Hematopoietic multipotent progenitor cell treated with erythropoietin and hydrocortisone succinate and interleukin-3 and kit ligand, for 15 days (in vitro differentiated cells): ENCODE data around the gene ERVFRD-1.
"Not testable (repeated sequence)": the region's sequence is repeated elsewhere in the genome, so short reads cannot be mapped to it uniquely, and the experiment has no call there.

ENCODE experiments used
- DNase-seq: peaks from one replicate; pipeline ENCODE4 v3.0.0-alpha.2; 2015; ENCODE audit warnings: low spot score

The ERVFRD-1 gene

DNA sequence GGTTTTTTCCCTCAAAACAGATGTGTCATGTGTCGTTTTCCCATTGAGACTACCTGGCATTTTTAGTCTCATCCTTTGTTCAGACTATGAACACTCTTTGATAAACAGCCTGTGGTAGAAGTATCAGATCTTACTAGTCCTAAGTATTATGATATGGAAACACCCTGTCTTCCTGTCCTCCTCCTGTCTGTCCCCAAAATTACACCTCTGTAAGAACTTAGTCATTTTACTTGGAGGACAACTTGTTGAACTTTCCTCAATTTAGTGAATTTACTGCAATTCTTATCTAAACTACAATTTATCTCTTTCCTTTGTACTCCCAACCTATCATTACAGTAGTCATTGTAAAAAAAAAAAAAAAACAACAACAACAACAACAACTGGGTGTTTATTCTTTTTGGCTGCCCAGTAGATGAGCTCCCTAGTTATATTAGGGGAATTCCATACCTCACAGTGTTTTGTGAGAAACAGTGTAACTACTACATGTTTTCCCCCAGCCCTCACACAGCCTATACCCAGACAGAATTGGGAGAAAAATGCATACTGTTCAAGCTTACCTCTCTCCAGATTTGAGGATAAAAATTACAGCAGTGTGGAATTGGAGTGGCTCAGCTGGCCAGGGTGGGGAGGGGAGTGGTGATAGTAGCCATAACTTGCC is 18.5 kb upstream of the ERVFRD-1 start:
- no peak for DNase-seq

DNA sequence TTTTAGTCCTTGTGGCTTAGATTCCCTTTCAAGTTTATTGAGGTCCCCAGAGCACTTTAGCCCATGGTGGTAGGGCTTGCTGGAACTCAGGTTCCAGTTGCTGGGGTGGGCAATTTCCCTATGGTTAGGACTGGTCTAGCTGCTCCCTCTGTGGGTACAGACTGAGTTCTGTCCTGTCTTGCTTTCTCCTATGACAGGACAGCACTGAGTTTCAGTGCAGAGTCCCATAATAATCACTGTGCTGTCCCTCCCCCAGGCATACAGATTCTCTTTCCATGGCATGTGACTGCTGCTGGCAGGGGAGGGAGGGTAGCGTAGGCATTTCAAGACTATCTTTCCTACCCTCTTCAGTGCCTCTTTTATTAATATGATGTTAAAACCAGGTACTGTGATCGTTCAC is 17.1 kb upstream of the ERVFRD-1 start:
- no peak for DNase-seq

DNA sequence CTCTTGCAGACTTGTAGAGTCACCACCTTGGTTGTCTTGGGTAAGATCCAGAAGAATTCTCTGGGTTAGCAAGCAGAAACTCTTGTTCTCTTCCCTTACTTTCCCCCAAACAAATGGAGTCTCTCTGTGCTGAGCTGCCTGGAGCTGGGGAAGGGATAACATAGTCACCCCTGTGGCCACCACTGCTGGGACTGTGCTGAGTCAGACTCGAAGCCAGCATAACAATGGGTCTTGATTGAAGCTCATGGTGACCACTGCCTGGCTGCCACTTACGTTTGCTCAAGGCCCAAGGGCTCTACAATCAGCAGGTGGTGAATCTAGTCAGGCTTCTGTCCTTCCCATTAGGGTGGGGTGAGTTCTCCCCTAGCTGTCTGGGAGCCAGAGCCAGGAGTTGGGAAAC is 15.4 kb upstream of the ERVFRD-1 start:
- DNase-seq = no peak

DNA sequence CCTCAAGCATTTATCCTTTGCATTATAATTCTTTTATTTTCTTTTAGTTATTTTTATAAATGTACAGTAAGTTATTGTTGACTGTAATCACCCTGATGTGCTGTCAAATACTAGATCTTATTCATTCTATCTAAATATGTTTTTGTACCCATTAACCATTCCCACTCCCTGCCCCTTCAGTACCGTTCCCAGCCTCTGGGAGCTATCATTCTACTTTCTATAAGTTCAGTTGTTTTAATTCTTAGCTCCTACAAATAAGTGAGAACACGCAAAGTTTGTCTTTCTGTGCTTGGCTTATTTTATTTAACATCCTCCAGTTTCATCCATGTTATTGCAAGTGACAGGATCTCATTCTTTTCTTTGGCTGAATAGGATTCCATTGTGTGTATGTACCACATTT is 12.5 kb upstream of the ERVFRD-1 start:
- no peak for DNase-seq

DNA sequence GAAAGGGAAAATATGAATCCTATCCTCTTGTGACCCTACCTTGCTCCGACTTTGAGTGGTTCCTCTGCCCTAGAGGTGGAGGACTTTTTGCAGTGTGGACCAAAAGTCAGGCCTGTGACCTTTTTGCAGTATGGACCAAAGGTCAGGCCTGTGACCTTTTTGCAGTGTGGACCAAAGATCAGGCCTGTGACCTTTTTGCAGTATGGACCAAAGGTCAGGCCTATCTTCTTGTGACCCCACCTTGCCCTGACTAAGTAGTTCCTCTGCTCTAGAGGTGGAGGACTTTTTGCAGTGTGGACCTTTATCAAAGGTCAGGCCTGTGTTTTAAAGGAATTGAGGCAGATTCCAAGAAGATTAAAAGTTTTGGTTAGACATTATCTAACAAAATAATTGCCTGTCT is 10.9 kb upstream of the ERVFRD-1 start:
- no peak for DNase-seq

DNA sequence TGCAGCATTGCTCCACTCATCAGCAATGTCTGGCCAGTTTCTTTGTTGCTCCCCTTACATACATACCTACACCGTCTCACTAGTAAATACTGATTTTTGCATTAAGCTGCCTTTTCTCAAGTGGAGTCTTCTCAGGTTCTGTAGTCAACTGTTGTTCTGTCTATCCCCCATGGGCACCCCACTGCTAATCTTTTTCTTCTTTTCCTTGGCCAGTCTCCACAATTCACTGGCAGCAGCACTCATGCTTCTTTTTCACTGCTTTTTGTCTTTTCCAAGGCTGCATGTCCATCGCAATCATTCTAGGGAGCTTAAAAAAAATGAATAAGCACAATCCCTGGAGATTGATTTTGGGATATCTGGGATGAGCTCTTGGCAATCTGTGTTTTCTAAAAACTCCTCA is 10.3 kb upstream of the ERVFRD-1 start:
- no peak for DNase-seq

DNA sequence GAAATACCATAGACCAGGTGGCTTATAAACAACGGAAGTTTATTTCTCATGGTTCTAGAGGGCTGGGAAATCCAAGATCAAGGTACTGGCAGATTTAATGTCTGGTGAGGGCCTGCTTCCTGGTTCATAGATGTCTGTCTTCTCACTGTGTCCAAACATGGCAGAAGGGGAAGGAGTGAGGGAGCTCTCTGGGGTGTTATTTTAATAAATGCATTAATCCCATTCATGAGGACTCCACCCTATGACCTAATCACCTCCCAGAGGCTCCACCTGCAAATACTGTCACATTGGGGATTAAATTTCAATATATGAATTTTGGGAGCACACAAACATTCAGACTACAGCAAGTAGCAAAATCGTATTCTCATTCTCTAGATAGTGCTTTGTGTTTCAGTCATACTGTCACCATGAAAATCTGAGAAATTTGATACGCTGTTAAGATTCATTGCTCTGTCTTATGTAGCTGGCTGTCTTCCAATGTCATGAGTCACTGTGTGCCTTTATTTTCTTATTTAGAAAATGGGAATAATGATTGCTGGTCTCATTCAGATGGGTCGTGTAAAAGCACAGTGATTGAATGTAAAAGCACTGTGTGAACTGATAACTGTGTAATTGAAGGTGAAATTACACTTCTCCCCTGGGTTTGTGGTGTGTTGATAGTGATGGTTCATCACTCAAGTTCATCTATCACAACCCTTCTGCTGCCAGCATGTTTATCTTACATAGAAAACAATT is 8.9 kb upstream of the ERVFRD-1 start:
- no peak for DNase-seq

DNA sequence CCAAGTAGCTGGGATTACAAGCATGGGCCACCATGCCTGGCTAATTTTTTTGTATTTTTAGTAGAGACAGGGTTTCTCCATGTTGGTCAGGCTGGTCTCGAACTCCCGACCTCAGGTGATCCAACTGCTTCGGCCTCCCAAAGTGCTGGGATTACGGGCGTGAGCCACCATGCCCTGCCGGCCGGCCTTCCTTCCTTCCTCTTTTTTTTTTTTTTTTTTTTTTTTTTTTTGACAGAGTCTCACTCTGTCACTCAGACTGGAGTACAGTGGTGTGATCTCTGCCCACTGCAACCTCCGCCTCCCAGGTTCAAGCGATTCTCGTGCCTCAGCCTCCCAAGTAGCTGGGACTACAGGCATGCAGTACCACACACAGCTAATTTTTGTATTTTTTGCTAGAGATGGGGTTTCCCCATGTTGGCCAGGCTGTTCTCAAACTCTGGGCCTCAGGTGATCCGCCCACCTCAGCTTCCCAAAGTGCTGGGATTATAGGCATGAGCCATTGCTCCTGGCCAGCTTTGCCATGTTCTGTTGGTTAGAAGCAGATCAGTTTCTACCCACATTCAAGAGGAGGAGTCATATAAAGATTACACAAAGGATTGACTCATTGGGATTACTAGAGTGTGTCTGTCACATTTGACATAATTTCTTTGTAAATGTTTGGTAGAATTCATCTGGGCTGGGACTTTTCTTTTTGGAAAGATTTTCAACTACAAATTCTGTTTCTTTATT is 4.4 kb upstream of the ERVFRD-1 start:
- not testable (repeated sequence) for DNase-seq

DNA sequence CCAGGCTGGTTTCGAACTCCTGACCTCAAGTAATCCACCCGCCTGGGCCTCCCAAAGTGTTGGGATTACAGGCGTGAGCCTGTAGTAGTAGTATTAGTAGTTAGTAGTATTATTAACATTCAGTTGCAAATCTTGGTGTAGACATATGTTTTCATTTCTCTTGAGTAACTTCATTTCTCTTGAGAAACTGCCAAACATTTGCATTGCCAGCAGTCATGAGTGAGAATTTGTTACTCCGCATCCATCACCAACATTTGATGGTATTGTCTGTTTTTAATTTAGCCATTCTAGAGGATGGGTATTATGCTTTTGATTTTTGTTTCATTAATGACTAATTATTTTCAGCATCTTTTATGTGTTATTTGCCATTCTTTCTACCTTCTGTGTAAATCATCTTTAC is 1.5 kb upstream of the ERVFRD-1 start:
- no peak for DNase-seq

DNA sequence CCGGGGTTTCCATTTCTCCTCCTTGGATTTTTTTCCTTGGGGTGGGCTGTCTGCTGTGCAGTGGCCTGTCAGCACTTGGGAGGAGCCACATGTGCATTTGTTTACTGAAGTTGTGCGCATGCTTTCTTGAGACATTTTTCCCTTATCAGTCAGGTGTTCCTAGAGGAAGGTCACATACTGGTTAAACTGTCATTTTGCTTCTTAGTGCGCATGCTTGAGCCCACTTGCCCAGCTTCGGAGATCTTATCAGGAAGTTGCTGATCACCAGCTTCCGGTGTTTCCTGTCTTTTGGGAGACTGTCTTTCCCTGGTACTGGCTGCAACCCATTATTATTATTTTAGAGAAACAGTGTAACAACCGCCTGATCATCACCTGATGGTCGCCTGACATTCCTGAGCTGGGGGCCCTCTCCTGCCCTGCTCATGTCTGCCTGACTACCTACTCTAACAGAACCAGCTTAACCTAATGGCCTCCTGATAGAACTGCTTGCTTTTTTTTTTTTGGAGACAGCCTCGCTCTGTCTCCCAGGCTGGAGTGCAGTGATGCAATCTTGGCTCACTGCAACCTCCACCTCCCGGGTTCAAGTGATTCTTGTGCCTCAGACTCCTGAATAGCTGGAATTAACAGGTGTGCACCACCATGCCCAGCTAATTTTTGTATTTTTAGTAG is 378 bp upstream of the ERVFRD-1 start:
- DNase-seq = no peak

DNA sequence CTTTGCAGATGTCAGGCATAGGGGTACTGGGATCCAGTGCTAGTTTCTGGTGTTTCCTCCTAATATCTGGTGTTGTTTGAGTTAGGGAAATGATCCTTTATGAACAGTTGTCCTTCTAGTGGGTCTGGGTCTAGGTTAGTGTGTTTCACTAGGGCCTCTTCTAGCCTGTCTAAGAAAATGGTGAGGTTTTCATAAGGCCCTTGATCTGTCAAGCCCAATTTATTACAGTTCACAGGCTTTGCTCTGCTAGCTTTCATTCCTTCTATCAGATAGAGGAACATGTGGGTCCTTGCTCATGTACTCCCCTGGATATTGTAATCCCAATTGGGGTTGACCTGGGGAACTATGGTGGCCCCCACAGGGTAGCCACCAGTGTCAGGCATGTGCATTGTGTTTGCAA is 2.8 kb downstream of the ERVFRD-1 start:
- no peak for DNase-seq

DNA sequence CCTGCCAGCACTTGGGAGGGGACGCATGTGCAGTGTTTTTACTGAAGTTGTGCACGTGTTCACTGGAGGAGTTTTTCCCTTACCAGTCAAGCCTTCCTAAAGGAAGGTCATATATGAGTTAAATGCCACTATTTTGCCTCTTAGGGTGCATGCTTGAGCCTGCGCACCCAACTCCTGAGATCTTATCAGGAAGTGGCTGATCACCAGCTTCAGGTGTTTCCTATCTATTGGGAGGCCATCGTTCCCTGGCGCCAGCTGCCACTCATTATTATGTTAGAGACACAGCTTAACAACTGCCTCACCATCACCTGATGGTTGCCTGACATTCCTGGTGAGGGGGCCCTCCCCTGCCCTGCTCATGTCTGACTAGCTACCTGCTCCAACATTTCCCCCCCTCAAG is 8.5 kb downstream of the ERVFRD-1 start:
- DNase-seq = no peak

DNA sequence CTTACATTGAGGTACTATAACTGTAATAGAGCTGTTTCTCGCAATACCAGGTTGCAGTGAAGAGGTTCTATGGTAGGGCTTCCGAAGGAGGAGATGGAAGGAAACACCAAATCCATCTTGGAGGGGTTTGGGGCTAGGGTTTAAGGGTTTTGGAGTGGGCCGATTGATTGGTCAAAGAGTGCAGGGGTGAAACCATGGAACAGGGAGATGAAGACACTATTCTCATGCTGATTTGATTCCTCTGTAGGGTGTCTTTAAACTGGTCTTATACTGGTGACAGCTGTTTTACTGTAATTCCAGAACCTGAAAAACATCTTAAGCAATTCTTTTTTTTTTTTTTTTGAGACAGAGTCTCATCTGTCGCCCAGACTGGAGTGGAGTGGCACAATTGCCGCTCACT is 10.1 kb downstream of the ERVFRD-1 start:
- no peak for DNase-seq

DNA sequence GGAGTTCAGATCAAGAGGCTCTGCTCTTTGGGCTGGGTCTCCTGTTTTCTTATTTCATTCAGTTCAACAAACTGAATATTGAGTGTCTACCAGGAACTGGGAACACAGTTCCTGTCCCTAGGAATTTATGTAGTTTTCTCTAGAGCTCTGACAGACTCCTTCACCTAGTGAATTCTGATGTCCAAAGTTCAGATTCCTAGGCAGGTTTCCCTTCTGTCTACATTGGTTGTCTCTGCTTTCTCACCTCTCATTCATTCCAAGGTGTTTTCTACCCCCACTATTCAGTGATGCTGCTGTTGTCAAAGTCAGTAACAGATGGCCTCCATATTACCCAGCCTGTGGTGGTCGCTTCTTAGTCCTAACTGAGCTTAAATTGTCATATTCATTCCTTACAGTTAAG is 13.5 kb downstream of the ERVFRD-1 start:
- DNase-seq = no peak

DNA sequence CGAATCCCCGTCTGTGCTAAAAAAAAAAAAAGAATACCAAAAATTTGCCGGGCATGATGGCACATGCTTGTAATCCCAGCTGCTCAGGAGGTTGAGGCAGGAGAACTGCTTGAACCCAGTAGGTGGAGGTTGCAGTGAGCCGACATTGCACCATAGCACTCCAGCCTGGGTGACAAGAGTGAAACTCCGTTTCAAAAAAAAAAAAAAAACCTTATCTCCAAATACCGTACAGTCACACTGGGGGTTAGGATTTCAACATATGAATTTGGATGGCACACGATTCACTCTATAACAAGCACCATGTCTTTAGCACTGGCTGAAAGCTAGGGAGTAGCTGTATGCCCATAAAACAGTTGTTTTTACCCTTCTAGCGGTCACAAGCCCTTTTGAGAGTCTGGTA is 14.0 kb downstream of the ERVFRD-1 start:
- peak; percentile 11 for DNase-seq

DNA sequence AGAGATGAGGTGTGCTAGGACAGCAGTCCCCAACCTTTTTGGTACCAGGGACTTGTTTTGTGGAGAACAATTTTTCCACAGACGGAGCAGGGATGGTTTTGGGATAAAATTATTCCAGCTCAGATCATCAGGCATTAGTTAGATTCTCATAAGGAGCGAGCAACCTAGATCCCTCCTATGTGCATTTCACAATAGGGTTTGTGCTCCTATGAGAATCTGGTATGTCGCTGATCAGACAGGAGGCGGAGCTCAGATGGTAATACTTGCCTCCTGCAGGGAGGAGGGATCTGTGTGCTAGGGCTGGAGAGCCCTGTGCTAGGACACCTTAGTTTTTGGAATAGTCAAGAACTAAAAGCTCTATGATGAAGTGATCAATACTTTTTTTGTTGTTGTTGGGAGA is 15.4 kb downstream of the ERVFRD-1 start:
- DNase-seq = no peak

DNA sequence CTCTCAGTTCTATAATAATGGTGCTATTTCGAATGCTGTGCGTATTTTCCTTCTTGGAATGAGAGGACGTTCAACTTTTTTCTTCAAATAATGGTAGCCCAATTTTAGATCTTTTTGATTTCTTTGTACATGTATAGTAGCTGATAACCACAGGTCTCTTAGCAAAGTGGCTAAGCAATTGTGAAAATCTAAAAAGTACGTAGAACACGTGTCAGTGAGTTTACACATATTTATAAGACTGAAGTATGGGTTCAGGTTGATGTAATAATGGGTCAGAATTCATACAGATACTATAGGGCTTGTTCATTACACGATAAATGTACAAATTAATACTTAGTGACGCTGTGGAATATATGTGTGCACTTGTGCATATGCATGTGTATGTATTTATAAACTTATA is 16.6 kb downstream of the ERVFRD-1 start:
- no peak for DNase-seq

DNA sequence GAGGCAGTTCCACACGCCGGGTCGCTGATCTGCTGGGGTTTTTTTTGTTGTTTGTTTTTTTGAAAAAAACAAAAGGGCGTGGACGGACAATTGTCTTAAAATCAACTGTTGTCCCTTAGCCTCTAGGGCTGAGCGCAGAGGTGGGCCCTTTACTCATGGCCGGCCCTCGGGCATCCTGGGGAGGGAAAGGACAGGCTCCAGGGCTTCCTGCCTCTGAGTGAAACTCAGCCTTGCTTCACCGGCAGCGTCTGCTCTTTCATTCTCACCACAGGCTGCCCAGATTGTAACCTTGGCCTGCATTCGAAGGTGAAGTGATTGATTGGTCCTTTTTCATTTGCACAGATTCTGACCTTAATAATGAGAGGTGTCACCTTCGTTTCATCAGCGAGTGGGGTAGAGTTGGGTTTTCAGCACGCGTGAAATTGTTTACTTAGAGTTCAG is 17.1 kb downstream of the ERVFRD-1 start:
- no peak for DNase-seq

DNA sequence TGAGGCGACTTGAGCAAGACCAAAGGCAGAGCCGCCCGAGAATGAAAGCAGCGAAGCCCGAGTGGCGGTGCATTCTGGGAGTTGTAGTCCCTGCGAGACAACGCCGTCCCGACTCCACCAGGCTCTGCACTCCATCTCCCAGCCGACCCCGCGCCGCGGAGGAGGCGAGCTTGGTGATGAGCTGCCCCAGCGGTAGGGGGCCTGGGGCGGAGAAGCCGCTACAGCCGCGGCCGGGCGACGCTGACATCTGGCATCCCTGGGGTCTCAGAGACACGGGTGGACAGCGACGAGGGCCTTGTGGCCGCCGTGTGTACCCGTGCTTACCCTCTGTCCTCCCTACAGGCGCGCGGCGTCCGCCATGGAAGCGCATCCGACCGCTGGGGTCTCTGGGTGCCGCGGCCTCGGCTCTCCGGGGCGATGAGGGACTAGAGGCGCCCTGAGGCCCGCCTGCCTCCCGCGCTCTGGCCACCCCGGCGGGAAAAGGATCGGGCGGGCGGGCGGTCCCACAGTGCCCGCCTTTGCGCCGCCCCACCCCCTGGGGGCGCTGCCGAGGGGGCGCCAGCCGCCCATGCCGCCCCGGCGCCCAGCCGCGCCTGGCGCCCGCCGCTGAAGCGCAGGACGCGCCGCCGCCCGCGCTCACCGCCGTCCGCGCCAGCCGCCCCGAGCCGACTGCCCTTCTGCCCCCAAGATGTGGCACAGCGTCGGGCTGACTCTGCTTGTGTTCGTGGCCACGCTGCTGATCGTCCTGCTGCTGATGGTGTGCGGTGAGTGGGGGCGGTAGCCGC is 17.7 kb downstream of the ERVFRD-1 start, which contains the start of gene SMIM13:
Gene SMIM13 (plus strand): TSS at position 209 of the 785 bp plus-strand sequence. CDS start 480 bp downstream, at position 689.
- peak; percentile 96 for DNase-seq

DNA sequence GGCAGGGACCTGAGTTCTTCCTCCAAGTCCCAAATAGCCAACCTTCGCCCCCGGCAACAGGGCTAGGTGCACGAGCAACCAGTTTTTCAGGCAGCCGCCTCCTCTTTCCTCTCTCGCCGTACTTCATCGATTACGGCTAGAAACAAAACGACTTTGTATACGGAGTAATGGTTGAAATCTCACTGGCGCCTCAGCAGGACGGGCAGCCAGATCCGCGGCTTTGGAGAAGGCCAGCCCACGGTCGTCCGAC is 18.2 kb downstream of the ERVFRD-1 start:
- DNase-seq = no peak

DNA sequence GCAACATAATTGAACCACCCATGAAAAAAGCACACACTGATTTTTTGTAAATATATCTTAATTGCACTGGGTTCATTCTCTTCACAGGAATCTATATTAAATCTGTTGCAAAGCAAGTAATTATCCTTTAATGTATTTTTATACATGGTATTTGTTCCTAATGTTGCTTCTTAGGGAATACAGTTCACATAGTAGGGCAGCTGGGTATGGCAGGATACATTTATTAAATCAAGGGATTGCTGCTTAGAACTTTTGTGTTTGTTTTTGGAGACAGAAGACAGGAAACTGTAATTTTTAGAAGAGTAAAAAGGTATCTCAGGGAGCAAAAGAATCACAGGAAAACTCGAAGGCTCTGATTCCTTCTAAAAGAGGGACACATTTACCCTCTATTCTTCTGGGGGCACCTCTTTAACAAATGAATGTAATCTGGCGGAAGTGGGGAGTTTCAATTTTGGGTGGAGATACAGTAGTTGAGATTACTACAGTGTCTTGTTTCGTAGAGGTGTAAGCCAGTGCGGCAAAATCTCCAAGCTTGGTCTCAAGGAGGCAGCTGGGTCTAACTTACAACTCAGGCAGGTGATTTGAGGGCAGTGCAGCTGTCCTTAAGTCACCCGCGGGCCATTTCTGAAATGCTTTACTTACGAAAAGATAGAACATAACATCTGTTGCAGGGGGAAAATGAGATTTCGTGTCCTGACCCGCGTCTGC is 18.7 kb downstream of the ERVFRD-1 start:
- no peak for DNase-seq
